Effector memory CD4-positive, alpha-beta T cell (primary cell): Measurements from ENCODE around the gene DDX41.
"Not testable (repeated sequence)": the region's sequence is repeated elsewhere in the genome, so short reads cannot be mapped to it uniquely, and the experiment has no call there.

Experiments
- DNase-seq, 3 donors: peaks; one replicate each; pipeline ENCODE4 v3.0.0-alpha.2; 2020
- H3K27ac ChIP-seq: 2 replicates; pipeline ENCODE4 v1.7.0; 2013; ENCODE audit warnings: mild to moderate bottlenecking, low read length, moderate library complexity; ENCODE audit not compliant: insufficient read depth, poor library complexity, severe bottlenecking
- H3K27me3 ChIP-seq: replicated peaks from 2 replicates; pipeline ENCODE4 v1.7.0; 2013; ENCODE audit warnings: mild to moderate bottlenecking, low read length; ENCODE audit not compliant: insufficient read depth, control insufficient read depth, poor library complexity, severe bottlenecking
- H3K36me3 ChIP-seq: 2 replicates; pipeline ENCODE4 v1.7.0; 2013; ENCODE audit warnings: mild to moderate bottlenecking, low read length, moderate library complexity; ENCODE audit not compliant: control insufficient read depth, insufficient read depth
- H3K4me1 ChIP-seq: 2 replicates; pipeline ENCODE4 v1.7.0; 2013; ENCODE audit warnings: low read length, mild to moderate bottlenecking; ENCODE audit not compliant: control insufficient read depth, insufficient read depth, poor library complexity, severe bottlenecking
- H3K4me3 ChIP-seq: 2 replicates; pipeline ENCODE4 v1.7.0; 2013; ENCODE audit warnings: low read length, low read depth, mild to moderate bottlenecking; ENCODE audit not compliant: insufficient read depth, poor library complexity, severe bottlenecking
- H3K9me3 ChIP-seq: 2 replicates; pipeline ENCODE4 v1.7.0; 2013; ENCODE audit warnings: mild to moderate bottlenecking, low read length, moderate library complexity; ENCODE audit not compliant: control insufficient read depth

DDX41 gene

DNA sequence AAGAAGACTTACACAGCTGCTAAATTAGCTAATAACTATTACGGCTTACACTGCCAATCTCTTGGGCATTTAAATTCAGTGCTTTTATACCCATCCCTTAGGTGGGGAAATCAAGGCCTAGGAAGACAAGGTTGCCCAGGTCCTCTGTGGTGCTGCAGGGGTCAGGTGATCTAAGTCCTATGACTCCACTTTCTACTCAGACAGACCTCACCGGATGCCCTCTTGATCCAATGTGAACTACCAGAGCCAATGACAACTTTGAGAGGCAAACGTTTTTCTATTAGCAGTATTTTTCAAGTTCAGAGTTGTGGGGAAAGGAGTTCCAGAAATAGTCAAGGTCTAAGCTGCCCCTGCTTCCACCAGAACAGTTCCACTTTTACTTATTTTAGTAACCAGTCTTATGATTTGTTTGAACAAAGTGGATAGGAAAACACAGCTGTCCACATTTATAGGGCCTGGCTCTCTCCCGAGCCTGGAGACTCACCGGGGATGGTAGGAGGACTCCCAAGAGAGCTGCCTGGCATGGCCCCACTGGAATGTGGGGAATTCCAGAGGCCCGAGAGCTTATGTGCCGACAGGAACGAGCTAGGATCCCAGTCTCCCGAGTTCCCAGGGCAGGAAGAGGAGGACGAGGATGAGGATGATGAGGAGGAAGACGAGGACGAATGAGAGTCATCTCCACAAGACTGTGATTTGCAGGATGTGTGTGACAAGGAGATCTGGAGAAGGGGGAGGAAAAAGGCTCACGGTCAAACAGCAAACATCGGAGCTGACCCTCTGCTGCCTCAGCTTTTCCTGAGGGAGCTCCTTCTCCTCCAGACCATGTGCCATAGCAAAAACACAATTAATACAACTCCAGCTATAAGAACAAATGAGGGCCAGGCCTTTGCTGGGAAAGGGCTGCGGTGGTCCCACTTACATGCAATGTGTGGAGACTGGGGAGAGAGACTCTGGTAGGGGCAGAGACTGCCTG, 20.9 kb upstream of the DDX41 start:
- H3K9me3 ChIP-seq: no peaks in the 10 kb centered on the region
- no peak overlapping the region for H3K27ac ChIP-seq
- no peaks in the 10 kb centered on the region for H3K27me3 ChIP-seq
- DNase-seq: no peak
- no peaks in the 10 kb centered on the region for H3K4me1 ChIP-seq
- no peak overlapping the region for H3K4me3 ChIP-seq
- peaks cover 48% of the 10 kb centered on the region for H3K36me3 ChIP-seq

DNA sequence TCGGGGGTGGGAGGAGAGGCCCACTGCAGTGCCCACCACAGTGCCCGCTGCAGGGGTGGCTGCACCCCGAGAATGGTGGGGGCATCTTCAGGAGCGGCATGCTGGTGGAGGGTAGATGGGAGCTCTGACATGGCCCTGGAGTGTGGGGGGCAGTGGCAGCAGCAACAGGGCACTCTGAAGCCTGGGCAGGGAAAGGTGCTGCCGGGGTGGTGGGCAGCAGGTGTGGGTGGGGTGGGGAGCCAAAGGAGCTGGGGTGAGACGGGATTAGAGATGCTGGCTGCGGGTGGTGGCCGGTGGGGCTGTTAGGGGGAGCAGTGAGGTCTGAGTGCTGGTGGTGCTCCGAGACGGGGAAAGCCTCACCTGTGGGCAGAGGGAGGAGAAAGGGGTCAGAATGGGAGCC, 19.6 kb upstream of the DDX41 start:
- H3K9me3 ChIP-seq: no peaks in the 10 kb centered on the region
- no peaks in the 10 kb centered on the region for H3K27me3 ChIP-seq
- H3K4me1 ChIP-seq: no peaks in the 10 kb centered on the region
- H3K27ac ChIP-seq: no peak overlapping the region
- H3K36me3 ChIP-seq: peaks cover 52% of the 10 kb centered on the region
- DNase-seq: no peak
- H3K4me3 ChIP-seq: no peak overlapping the region

DNA sequence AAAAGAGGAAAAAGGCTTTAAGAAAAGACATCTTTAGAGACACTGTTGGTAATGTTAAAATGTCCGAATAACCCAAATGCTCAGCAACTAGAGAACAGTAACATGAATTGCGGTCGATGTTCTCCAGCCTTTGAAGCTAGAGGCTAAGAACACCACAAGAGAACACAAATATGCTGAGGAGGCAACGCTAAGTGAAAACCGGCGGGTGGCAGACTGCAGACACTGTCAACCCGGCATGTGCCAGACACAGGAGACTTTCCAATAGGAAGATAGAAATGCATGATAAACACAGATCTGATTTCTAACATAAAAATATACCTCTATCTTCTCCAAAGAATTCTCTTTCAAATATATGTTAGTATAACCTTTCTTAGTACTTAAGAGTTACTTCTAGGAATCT, 18.4 kb upstream of the DDX41 start:
- H3K36me3 ChIP-seq: peaks cover 65% of the 10 kb centered on the region
- DNase-seq: no peak
- H3K27me3 ChIP-seq: no peaks in the 10 kb centered on the region

DNA sequence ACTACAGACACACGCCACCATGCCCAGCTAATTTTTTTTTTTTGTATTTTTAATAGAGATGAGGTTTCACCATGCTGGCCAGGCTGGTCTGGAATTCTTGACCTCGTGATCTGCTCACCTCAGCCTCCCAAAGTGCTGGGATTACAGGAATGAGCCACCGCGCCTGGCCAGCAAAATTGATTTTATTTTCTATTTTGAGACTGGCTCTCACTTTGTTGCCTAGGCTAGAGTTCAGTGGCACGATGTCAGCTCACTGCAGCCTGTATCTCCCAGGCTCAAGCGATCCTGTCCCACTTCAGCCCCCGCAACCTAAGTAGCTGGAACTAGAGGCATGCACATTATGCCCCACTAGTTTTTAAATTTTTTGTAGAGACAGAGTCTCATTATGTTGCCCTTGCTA, 17.7 kb upstream of the DDX41 start:
- not testable (repeated sequence) for H3K4me1 ChIP-seq, DNase-seq, H3K27ac ChIP-seq, H3K9me3 ChIP-seq, H3K4me3 ChIP-seq, H3K27me3 ChIP-seq
- peaks cover 66% of the 10 kb centered on the region for H3K36me3 ChIP-seq

More for the DNA sequence above, 18.4 kb upstream of the DDX41 start:
- H3K4me3 ChIP-seq: no peak overlapping the region
- H3K27ac ChIP-seq: no peak overlapping the region
- H3K4me1 ChIP-seq: no peaks in the 10 kb centered on the region
- no peaks in the 10 kb centered on the region for H3K9me3 ChIP-seq

DNA sequence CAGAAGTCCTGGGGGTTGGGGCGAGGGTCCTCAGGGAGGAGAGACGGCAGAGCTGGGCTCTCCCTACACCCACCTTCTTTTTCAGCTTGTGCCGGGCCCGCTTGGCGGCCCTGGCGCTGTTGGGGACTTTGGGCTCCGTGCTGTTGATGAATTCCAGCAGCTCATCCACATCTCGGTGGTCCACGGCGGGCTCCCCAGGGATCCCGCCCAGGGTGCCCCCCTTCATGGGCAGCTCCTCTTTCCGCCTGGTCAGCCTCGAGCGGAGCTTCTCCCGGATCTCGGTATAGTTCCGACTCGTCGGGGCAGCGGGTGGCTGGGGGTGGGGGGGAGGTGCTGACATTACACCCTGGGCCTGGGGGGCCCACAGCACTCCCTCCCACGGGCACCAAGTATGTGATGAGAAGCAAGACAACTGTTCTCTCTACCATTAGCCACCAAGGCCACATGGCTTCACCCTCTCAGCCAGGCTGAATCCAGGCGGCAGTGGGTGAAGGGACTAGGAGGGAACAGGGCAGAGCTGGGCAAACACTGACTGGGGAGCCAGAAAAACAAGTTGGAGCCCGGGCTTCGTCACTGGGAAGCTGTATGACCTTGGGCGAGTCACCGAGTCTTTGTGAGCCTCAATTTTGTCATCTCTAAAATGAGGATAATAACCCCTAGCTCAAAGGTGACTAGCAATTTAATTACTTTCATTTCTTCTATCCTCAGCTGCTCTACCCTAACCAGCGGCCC, 14.6 kb upstream of the DDX41 start:
- no peak for DNase-seq
- H3K27ac ChIP-seq: no peak overlapping the region
- H3K27me3 ChIP-seq: no peaks in the 10 kb centered on the region
- H3K9me3 ChIP-seq: no peaks in the 10 kb centered on the region
- peaks cover 56% of the 10 kb centered on the region for H3K36me3 ChIP-seq
- H3K4me3 ChIP-seq: no peak overlapping the region
- no peaks in the 10 kb centered on the region for H3K4me1 ChIP-seq

DNA sequence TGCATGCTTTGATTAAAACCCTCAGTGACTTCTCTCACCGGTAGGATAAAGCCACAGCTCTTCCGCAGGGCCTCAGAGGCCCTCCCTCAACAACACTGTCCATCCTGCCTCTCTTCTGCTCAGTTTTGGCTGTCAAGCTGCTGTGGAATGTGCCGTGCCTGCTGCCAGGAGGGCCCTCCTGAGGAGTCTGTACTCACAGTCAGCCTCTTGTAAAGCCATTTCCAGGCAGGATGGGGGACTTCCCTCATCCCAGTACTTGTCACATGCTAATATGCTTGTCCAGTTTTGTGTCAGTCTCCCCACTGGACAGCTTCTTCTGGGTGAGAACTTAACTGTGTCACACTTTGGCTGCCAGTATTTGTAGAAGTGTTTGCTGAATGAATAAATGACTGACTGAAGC, 13.9 kb upstream of the DDX41 start:
- no peak overlapping the region for H3K4me3 ChIP-seq
- H3K36me3 ChIP-seq: peaks cover 52% of the 10 kb centered on the region
- no peaks in the 10 kb centered on the region for H3K9me3 ChIP-seq
- H3K27ac ChIP-seq: no peak overlapping the region
- H3K4me1 ChIP-seq: no peaks in the 10 kb centered on the region
- no peaks in the 10 kb centered on the region for H3K27me3 ChIP-seq
- DNase-seq: no peak

DNA sequence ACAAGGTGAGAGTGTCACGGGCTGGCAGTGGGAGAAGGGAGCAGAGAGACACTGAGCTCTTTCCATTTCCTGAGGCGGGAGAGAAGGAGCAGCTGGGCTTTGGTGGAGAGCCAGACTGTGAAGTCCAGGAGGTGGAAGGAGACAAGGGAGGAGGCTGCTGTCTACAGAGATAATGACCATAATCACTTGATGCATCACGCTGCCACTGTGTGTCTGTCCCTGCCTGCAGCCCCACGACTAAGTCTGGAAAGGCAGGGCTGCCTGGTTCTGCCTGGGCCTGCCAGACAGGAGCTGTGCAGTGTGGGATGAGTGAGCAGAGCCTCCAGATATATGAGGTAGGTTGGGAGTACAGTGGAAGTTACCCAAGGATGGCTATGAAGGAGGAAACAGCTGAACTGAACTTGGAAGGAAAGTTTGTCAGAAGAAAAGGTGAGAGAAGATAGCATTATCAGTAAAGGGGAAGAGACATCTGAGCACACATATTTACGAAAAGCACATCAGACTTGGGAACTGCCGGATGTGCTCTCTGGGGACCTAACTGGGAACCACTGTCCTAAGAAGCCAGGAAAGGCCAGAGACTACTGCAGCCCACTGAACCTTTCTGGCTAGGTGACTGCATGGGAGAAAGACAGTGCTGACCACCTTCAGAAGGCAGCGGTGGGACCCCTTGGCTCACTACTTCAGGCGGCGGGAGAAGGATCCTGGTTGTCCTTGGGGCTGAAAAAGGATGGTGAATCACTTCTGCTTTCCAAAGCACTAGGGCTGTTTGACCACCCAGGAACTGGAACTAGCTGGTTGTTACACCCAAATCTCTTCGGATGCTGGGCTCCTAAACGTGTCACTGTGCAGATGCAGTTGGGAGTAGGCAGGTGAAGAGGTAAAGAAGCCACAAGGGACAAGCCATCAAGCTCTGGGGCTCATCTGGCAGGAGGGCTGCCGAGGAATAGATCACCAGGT, 12.8 kb upstream of the DDX41 start:
- H3K4me1 ChIP-seq: no peaks in the 10 kb centered on the region
- no peaks in the 10 kb centered on the region for H3K9me3 ChIP-seq
- H3K4me3 ChIP-seq: no peak overlapping the region
- no peak for DNase-seq
- H3K27ac ChIP-seq: no peak overlapping the region
- H3K27me3 ChIP-seq: no peaks in the 10 kb centered on the region
- peaks cover 52% of the 10 kb centered on the region for H3K36me3 ChIP-seq

DNA sequence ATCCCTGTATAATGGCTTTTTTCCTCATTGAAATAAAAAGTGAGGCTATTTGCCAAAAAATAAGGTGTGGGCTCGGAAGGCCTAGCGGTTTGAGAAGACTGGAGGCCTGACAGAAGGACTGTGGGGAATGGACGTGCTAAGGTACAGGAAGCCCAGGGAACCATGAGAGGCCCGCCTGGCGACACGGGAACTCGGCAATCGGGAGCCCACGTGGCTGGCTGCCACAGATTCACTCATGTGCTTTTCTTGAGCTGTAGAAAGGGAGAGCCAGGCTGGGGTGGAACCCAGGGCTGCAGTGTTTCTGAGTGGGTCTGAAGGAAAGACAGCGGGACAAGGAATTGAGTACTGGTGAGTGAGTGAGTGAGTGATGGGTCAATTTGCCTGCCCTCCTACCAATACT, 11.9 kb upstream of the DDX41 start:
- Histone ChIP-seq H3K9me3 (no peaks in the 10 kb centered on the region), H3K27ac (no peak overlapping the region), H3K4me1 (no peaks in the 10 kb centered on the region), H3K4me3 (no peak overlapping the region), H3K36me3 (peaks cover 58% of the 10 kb centered on the region), H3K27me3 (no peaks in the 10 kb centered on the region)
- no peak for DNase-seq

DNA sequence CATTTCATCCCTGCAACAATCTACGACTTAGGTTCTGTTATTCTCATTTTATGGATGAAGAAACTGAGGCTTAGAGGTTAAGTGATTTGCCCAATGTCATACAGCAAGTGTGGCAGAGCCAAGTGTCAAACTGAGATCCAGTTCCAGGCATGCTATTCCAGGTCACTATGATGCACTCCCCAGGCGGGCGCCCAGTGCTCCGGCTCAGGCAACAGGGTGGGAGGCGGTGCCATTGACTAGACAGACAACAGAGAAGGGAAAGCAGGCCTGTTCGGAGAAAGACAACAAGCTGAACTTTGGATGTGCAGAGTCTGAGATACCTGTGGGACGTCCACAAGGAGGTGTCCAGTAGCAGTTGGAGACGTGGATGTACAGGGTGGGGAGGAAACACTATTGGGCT, 10.8 kb upstream of the DDX41 start:
- Histone ChIP-seq H3K27me3 (no peaks in the 10 kb centered on the region), H3K4me1 (no peaks in the 10 kb centered on the region), H3K27ac (no peak overlapping the region), H3K36me3 (peaks cover 58% of the 10 kb centered on the region), H3K4me3 (no peak overlapping the region), H3K9me3 (no peaks in the 10 kb centered on the region)
- DNase-seq: no peak
